Mucosa of gallbladder (tissue), 1 donor: ENCODE data around the gene NUP93. TPM values are rescaled to one million over a fixed set of nuclear protein-coding genes. Genes with fewer than 3 reads are reported as not detected.
"Not testable (repeated sequence)": the region's sequence is repeated elsewhere in the genome, so short reads cannot be mapped to it uniquely, and the experiment has no call there.

Source experiments
- DNase-seq: peaks from one replicate; pipeline ENCODE4 v3.0.0-alpha.2; 2020; ENCODE audit warnings: low spot score
- total RNA-seq: library from RNA; stranded (reverse); gene quantifications from one replicate; pipeline ENCODE4 v1.2.1, GENCODE V29; 2021
- donor health status: DM: no; HTN: no; CAD: no.

The NUP93 gene
- total RNA-seq, 1 donor from 2014 or later: 26.4 TPM

GRCh38 chr16:56869513-56870275 is 139.8 kb downstream of the NUP93 start:
- DNase-seq: peak; percentile 23

DNA sequence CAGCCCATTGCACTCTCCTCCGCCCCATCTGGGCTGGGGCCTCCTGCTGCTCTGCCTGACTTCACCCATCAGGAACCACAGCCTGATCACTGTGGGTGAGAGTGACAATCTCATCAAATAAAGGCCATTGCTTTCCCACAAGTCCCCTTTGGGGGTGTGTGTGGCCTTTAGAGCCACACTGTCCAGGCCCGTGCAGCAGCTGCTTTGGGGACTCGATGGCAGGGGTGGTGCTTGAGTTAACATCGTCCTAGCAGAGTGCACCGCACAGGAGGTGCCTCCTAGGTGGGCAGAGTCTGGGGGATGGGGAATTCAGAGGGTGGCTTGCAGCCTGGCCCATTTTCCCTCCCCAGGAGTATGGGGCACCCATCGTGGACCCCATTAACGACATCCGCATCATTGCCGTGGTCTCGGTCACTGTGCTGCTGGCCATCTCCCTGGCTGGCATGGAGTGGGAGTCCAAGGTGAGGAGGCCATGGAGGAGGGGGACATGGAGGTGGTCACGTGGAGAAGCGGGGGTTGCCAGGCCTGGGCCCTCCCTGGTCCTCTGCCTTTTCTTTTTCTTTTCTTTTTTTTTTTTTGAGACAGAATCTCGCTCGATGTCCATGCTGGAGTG is 140.5 kb downstream of the NUP93 start:
- no peak for DNase-seq

DNA sequence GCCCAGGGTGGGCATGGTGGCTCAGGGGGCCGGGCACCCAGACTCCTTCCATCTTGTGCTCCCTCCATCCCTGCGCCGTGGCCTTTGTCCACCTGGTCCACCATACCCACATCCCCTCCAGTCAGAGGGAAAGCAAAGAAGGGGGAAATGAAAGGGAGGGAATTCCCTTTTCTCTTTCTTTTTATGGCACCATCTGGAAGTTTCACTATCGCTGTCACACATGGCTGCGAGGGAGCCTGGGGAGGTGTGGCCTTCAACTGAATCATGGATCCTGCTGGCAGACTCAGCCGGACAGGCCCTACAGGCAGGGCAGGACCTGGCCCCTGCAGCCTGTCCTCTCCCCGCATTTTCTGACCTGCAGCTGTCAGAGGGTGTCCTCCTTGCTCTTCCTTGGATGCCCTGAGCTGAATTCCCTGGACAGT is 141.3 kb downstream of the NUP93 start:
- no peak for DNase-seq

DNA sequence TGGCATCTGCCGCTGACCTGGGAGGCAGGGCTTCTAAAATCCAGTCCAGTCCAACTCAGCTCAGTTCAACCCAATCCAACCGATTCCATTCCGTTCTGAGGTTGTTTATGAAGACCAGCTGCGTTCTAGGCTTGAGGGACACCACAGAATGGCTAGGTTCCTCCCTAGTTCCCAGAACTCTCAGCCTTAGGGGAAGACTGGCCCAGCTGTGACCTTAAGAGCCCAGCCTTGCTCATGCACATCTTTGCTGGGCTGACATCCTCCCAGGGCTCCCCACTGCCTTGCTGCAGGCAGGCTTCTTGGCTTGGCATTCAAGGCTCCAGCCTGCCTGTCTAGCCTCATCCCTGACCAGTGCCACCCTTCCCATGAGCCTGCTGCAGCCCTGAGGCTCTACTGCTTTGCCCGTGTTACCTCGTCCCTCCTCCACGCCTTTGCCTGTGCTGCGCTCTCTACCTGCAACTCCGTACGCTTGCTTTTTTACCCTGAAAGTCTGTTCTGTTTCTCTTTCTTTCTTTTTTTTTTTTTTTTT is 143.0 kb downstream of the NUP93 start:
- no peak for DNase-seq

GRCh38 chr16:56874800-56875199 is 144.9 kb downstream of the NUP93 start:
- no peak for DNase-seq

GRCh38 chr16:56876048-56876447 is 146.1 kb downstream of the NUP93 start:
- DNase-seq: no peak

GRCh38 chr16:56877486-56878182 is 147.7 kb downstream of the NUP93 start:
- no peak for DNase-seq

- no peak for DNase-seq
Observed at GRCh38 chr16:56878282-56878854, 148.4 kb downstream of the NUP93 start.

GRCh38 chr16:56879276-56879675 is 149.3 kb downstream of the NUP93 start:
- no peak for DNase-seq

GRCh38 chr16:56880176-56880575 is 150.2 kb downstream of the NUP93 start:
- no peak for DNase-seq

DNA sequence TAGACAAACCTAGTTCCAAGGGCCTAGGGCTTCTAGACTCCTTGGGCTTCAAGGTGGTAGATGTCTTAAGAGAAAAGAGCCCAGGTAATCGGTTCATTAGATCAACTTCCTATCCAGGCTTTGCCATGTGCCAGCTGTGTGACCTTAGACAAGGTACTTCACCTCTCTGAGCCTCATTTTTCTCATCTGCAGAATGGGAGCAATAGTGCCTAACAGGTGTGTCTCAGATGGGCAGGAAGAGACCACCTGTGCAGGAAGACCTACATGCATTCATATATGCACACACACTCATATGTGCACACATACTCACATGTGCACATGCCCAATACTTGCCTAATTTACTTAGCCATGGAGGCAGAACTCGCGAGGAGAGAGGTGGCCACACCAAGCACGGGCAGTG is 150.8 kb downstream of the NUP93 start:
- no peak for DNase-seq

- DNase-seq: no peak
Observed at GRCh38 chr16:56882077-56882800, 152.3 kb downstream of the NUP93 start.

DNA sequence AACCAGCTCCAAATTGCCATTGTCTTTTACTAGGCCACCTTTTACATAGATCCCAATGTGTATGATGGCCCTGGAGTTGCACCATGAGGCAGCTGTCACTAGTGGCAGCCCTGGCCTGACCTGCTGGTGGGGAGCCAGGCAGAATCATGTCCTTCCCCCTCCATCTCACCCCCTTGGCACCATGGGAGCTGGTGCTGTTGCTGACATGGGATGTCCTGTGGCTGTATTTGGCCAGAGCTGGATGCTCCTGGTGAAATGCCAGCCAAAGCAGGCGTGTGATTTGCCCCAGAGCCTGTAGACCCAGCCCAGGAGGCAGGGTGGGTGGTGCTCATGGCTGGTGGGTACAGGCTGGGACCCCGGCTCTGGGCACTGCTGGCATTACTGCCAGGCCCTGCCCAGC is 153.7 kb downstream of the NUP93 start:
- no peak for DNase-seq

- no peak for DNase-seq
Observed at GRCh38 chr16:56884026-56884582, 154.2 kb downstream of the NUP93 start.

- not testable (repeated sequence) for DNase-seq
Observed at GRCh38 chr16:56884929-56885328, 155.0 kb downstream of the NUP93 start.

- no peak for DNase-seq
Observed at GRCh38 chr16:56885446-56886162, 155.7 kb downstream of the NUP93 start.

DNA sequence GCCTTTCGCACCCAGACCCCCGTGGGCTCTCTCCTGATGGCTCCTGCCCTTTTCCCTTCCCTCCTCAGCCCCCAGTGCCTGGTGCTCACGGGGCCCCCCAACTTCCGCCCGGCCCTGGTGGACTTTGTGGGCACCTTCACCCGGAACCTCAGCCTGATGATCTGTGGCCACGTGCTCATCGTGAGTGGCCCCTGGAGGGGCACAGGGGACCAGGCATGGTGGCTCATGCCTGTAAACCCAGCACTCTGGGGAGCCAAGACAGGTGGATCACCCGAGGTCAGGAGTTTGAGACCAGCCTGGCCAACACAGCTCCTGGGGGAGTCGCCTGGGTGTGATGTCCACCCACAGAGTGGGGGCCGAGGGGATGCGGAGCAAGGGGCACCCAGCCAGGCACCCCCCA is 156.4 kb downstream of the NUP93 start:
- DNase-seq: no peak

DNA sequence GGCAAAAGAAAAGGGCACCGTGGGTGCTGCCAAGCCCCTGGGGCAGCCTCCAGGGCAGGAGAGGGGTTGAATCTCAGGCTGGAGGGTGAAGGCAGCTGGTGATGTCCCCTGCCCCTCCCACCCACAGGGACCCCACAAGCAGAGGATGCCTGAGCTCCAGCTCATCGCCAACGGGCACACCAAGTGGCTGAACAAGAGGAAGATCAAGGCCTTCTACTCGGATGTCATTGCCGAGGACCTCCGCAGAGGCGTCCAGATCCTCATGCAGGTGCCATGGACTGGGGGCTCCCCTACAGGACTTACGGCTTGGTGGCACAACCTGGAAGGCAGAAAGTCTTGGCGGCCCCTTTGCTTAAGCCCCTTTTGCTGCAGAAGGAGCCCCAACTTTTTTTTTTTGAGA is 156.9 kb downstream of the NUP93 start:
- DNase-seq: no peak

GRCh38 chr16:56888806-56889205 is 158.9 kb downstream of the NUP93 start:
- DNase-seq: no peak

GRCh38 chr16:56889206-56889605 is 159.3 kb downstream of the NUP93 start:
- DNase-seq: no peak

DNA sequence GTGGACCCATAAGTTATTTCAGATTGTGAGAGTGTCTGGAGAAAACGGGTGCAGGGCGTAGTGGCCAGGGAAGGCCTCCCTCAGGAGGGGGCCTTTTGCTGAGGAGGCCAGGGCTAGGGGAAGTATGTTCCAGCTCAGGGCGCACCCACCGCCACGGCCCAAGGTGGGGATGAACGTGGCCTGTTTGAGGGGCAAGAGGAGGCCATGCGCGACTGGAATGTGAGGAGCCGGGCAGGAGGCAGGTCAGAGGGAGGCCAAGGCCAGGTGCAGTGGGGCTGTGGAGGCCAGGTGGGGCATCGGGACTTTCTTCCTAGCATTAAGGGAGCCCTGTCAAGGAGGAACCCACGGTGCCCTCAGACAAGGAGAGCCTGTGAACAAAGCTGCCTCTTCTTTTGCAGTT is 161.8 kb downstream of the NUP93 start:
- DNase-seq: no peak
